Left ventricle myocardium superior (tissue), 1 donor: ENCODE results near the gene TNNI3K. TPM values are rescaled to one million over a fixed set of nuclear protein-coding genes. Genes with fewer than 3 reads are reported as not detected.
A peak's percentile ranks its signal among the peaks of the same experiment; 100 is the strongest.

Source experiments
- ATAC-seq: fragments of 200-7000 bp; cut with Tn5 transposase; one replicate; pipeline ENCODE4 v1.9.1; 2020; ENCODE audit warnings: mild to moderate bottlenecking, moderate library complexity
- DNase-seq: peaks from one replicate; pipeline ENCODE4 v3.0.0-alpha.2; 2020
- intact Hi-C: fragments of 100-400 bp; cut with micrococcal nuclease; formaldehyde crosslinking; loops from one replicate; pipeline ENCODE4 v1.11.0; 2022
- total RNA-seq: library from RNA; stranded (reverse); fragmentation: NEBNext Ultra II Directional; extraction: Animal tissue kit (Norgen Biotek cat#: 25700); gene quantifications from one replicate; pipeline ENCODE4 v1.2.1, GENCODE V29; 2021
- donor health status: DM: no; HTN: yes; CAD: no; lungs with severe emphysema.

TNNI3K gene
- total RNA-seq, 1 donor from 2014 or later = 93.4 TPM

GRCh38 chr1:74367175-74367813, 132.1 kb downstream of the TNNI3K start:
- ATAC-seq (no peak), DNase-seq (no peak)
- intact Hi-C loops = no loop called here

GRCh38 chr1:74368335-74368734, 133.1 kb downstream of the TNNI3K start:
- ATAC-seq = no peak
- DNase-seq = no peak
- intact Hi-C loops = no loop called here

DNA sequence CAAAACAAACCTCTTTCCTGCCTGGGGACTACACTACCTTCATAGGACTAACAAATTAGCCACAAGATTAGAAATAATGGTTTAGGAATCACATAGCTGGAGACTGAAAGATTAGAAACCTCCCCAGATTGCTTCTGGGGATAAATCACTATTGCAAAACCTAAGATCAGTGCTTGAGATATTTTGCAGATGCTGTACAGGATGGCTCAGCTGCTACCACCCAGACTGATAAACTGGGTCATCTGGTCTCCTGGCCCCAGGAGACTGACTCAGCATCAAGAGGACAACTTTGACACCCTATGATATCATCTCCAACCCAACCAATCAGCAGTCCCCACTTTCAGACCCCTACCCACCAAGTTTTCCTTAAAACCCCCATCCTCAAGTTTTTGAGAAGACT, 140.2 kb downstream of the TNNI3K start:
- intact Hi-C loops = no loop called here
- DNase-seq (no peak), ATAC-seq (no peak)

DNA sequence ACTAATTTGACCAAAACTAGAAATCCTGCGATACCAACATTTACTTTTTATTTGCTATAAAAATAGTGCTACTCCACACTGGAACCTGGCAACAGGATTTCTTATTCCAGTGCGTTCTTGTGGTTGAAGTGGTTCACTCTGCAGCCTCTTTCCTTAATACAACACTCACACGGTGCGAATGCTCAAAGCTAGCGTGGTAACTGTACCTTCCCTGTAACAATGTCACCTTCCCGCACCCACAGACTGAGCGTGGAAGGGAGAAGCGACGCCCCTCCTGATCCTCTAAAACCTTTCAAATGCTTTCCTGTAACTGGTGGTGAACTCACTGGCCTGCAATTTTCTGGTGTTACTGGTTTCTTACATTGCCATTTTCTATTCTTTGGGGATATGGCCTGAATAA, 145.1 kb downstream of the TNNI3K start:
- intact Hi-C loops = no loop called here
- ATAC-seq (peak; percentile 83), DNase-seq (no peak)

GRCh38 chr1:74388855-74389254, 153.7 kb downstream of the TNNI3K start:
- DNase-seq (no peak), ATAC-seq (peak; percentile 74)
- intact Hi-C loops = no loop called here

GRCh38 chr1:74392186-74392585, 157.0 kb downstream of the TNNI3K start:
- ATAC-seq (peak; percentile 44), DNase-seq (no peak)
- intact Hi-C loops = no loop called here

DNA sequence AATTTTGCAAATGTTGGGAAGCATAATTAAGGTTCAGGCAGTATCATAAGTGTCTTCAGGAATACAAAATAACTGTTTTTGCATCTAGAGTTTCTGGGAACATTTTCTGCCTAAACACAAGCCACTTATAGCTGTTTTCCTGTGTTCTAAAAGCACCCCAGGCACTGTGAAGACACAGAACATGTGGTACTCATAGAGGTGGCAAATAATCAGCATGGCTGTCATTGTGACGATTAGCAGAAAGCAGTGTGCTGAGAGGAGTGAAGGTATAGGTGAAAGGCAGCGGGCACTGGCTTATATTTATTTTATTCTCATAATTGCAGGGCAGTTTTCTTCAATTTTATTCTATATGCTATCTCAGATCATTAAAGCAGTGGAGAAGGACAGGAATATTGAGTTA, 157.7 kb downstream of the TNNI3K start:
- intact Hi-C loops = no loop called here
- ATAC-seq = peak; percentile 79
- no peak for DNase-seq

DNA sequence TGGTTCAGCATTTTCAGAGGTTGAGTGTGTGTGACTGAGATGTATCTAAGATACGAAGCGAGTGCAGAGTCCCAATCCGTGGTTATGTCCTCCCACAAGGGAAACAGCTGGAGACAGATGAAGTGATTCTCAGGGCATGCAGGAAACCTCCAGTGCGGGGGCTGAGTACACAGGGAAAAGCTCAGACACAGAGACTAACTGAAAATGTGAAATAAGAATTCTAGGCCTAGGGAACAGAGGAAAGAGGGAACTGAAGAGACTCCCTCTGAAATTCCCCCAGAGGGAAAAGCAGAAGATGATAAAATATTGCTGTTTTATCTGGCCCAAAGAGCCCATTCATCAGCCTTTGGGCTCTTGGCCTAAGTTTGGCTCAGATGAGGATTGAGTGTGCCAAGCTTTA, 160.4 kb downstream of the TNNI3K start:
- ATAC-seq = peak; percentile 12
- intact Hi-C loops = no loop called here

DNA sequence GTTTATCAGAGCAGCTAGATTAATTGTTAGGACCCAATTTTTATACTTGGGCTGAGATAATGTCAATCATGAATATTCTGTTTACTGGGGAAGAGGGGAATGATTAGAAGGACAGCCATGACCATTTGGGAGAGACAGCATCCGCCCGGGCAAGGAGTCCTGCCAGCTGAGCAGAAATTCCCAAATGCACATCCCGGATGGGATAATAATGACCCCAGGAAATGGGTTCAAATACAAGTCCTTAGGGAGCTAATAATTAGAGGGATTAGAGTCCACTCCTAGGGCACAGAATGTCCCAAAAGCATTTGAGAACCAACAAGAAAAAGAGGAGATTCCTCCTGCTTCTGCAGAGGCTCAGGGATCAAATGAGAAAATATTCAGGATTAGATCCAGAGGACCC, 161.3 kb downstream of the TNNI3K start:
- peak; percentile 40 for ATAC-seq
- peak; percentile 40 for DNase-seq
- intact Hi-C loops = no loop called here

More for the DNA sequence above, 160.4 kb downstream of the TNNI3K start:
- DNase-seq = no peak

- DNase-seq = peak; percentile 55
- peak; percentile 58 for ATAC-seq
- intact Hi-C loops = no loop called here
These were observed 161.7 kb downstream of the TNNI3K start for GRCh38 chr1:74396933-74397332.

DNA sequence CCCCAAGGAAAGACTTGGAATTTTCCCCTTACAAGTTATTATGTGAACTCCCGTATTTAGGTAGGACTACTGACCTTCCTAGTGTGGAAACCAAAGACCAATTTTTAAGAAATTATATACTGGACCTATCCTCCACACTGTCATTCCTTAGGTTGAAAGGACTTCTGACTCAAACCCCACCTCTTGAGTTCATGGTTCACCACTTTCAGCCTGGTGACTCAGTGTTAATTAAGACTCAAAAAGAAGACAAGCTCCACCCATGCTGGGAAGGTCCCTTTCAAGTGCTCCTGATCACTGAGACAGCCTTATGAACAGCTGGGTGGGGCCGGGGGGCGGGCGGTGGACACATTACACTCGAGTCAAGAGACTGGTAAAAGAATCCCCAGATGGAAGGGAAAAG, 164.1 kb downstream of the TNNI3K start:
- no peak for ATAC-seq
- no peak for DNase-seq
- intact Hi-C loops = no loop called here

GRCh38 chr1:74402873-74403272, 167.7 kb downstream of the TNNI3K start:
- intact Hi-C loops = no loop called here
- ATAC-seq = no peak
- no peak for DNase-seq

GRCh38 chr1:74403606-74404005, 168.4 kb downstream of the TNNI3K start:
- intact Hi-C loops = no loop called here
- ATAC-seq = no peak
- DNase-seq = no peak

DNA sequence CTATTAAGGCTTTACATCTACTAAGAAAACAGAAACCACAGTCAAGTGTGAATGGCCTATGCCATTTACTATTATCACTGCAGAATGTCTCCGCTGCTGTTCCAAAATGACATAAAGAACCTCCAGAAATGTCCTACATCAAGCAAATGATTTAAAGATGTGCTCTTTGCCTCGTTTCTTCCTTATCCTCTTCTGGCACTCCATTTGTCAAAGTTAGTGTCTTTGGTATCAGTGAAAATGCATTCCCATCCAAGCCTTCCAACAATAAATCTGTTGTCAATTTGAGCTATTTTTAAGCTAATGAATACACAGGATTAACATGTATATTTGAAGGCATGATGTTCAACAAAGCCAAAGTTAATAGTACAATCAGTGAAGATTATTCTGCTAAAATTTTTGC, 171.6 kb downstream of the TNNI3K start:
- no peak for ATAC-seq
- DNase-seq = no peak
- intact Hi-C loops = no loop called here

GRCh38 chr1:74407902-74408301, 172.7 kb downstream of the TNNI3K start:
- no peak for DNase-seq
- ATAC-seq = no peak
- intact Hi-C loops = no loop called here

DNA sequence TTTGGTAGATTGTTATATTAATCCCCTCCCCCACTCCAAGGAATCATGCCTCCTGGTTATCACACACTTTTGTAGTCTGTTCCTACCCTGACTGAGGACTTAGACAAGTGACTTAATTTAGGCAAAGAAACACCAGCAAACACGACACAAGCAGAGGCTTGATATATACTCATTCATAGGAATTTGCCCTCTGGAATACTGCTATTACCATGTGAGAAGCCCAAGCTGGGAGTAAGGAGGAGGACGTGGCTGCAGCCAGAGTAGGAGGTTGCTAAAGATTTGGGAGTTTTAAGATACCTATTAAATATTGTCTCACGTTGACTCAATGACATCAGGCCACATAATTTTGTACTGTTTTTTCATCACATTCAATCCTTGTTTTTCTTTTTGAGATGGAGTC, 177.1 kb downstream of the TNNI3K start:
- no peak for DNase-seq
- intact Hi-C loops = no loop called here
- no peak for ATAC-seq

DNA sequence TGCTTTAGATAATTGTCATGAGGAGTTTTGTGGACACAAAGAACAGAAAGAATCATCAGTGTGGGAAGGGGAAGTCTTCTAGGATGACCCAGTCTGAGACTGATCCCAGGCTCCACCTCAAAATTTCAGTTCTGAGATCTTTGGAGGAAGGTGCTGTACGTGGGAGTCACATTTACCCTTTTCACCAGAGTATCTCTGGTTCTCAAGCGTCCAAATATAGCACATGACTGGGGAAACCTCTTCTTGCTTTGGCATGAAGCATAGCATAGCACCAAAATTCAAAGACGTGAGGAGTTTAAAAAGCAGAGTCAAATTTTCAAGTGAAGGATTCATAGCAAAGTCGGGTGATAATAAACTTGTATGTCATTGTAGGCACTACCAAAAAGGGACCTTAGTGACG, 180.7 kb downstream of the TNNI3K start:
- intact Hi-C loops = no loop called here
- DNase-seq (no peak), ATAC-seq (peak; percentile 78)

DNA sequence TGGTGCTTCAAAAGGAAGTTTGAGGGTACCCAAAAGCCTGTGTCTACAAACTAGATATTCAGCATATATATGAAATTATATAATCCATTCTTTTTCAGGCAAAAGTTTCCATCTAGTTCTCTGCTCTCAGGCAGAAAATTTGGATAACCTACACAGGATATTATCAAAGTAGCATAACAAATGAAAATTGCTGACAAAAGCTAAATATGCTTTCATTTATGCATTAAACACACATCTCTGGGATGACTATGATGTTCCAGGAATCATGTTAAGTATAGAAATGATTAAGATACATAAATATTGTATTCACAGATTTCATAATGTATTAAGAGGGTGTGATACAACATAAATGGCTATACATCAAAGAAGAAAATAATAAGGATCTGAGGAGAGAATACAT, 184.4 kb downstream of the TNNI3K start:
- intact Hi-C loops = no loop called here
- ATAC-seq (no peak), DNase-seq (no peak)

DNA sequence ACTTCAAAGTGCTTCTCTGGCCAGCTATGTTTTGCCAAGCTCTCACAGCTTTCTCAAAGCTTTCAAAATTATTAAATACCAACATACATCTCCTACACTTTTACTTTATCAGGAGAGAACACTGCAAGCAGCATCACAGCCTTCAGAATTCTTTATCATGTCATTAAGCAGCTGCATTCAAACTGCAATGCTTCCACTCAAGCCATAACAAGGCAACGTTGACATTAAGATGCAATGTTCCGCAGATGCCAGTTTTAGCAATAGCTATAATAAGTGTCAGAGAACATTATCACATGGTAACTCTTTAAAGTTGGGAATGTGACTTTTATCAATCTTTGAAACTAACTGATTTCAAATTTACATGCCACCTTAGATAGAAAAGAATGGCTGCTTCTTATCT, 185.3 kb downstream of the TNNI3K start:
- intact Hi-C loops = no loop called here
- peak; percentile 38 for ATAC-seq
- no peak for DNase-seq

- ATAC-seq = peak; percentile 42
- no peak for DNase-seq
- intact Hi-C loops = no loop called here
These were observed 187.5 kb downstream of the TNNI3K start for GRCh38 chr1:74422421-74423292.

DNA sequence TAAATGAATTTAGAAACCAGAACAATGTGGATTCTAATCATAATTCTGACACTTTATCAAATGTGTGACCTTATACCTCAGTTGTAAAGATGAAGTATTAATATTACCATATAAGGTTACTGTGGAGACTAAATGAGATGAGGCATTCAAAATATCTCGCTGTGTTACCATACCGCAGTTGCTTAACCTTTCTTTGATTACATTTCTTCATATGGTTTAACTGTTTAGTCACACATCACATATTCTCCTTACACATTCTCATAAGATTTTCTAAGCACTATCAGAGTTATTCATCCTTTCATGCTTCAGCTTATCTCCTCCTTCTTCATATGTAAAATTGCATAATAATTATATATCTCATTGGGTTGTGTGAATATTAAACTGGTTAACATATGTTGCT, 188.3 kb downstream of the TNNI3K start:
- DNase-seq (no peak), ATAC-seq (no peak)
- intact Hi-C loops = no loop called here
